ENCODE results near the gene OPCML.

OPCML gene

GRCh38 chr11:132655187-132655855 lies 877.0 kb downstream of the OPCML start:
- no peak for DNase-seq (ENCODE audit: low spot score)

GRCh38 chr11:132653237-132653636 lies 879.1 kb downstream of the OPCML start:
- DNase-seq (ENCODE audit: low spot score), result no peak

- DNase-seq (ENCODE audit: low spot score), result no peak
These were observed 881.2 kb downstream of the OPCML start for GRCh38 chr11:132650969-132651720.

- no peak for DNase-seq (ENCODE audit: low spot score)
These were observed 883.0 kb downstream of the OPCML start for GRCh38 chr11:132649277-132649676.

- no peak for DNase-seq (ENCODE audit: low spot score)
These were observed 883.5 kb downstream of the OPCML start for GRCh38 chr11:132648851-132649250.

GRCh38 chr11:132646890-132647289 lies 885.4 kb downstream of the OPCML start:
- no peak for DNase-seq (ENCODE audit: low spot score)

GRCh38 chr11:132644520-132645239 lies 887.6 kb downstream of the OPCML start:
- no peak for DNase-seq (ENCODE audit: low spot score)

- DNase-seq (ENCODE audit: low spot score), result no peak
These were observed 889.1 kb downstream of the OPCML start for GRCh38 chr11:132643239-132643638.

- DNase-seq (ENCODE audit: low spot score), result no peak
These were observed 891.3 kb downstream of the OPCML start for GRCh38 chr11:132640952-132641351.

- DNase-seq (ENCODE audit: low spot score), result no peak
These were observed 892.3 kb downstream of the OPCML start for GRCh38 chr11:132639986-132640385.

GRCh38 chr11:132639403-132639802 lies 892.9 kb downstream of the OPCML start:
- DNase-seq (ENCODE audit: low spot score), result no peak

- no peak for DNase-seq (ENCODE audit: low spot score)
These were observed 893.9 kb downstream of the OPCML start for GRCh38 chr11:132638423-132638822.

- DNase-seq (ENCODE audit: low spot score), result no peak
These were observed 895.8 kb downstream of the OPCML start for GRCh38 chr11:132636523-132636922.

GRCh38 chr11:132632641-132633124 lies 899.6 kb downstream of the OPCML start:
- DNase-seq (ENCODE audit: low spot score), result no peak

GRCh38 chr11:132631989-132632388 lies 900.3 kb downstream of the OPCML start:
- DNase-seq (ENCODE audit: low spot score), result no peak

GRCh38 chr11:132627981-132628380 lies 904.3 kb downstream of the OPCML start:
- no peak for DNase-seq (ENCODE audit: low spot score)

GRCh38 chr11:132626446-132626845 lies 905.9 kb downstream of the OPCML start:
- no peak for DNase-seq (ENCODE audit: low spot score)

GRCh38 chr11:132623511-132623910 lies 908.8 kb downstream of the OPCML start:
- DNase-seq (ENCODE audit: low spot score), result no peak

GRCh38 chr11:132621976-132622580 lies 910.2 kb downstream of the OPCML start:
- no peak for DNase-seq (ENCODE audit: low spot score)

- DNase-seq (ENCODE audit: low spot score), result no peak
These were observed 911.9 kb downstream of the OPCML start for GRCh38 chr11:132620423-132620822.

- DNase-seq (ENCODE audit: low spot score), result no peak
These were observed 921.5 kb downstream of the OPCML start for GRCh38 chr11:132610791-132611190.

GRCh38 chr11:132610216-132610615 lies 922.1 kb downstream of the OPCML start:
- no peak for DNase-seq (ENCODE audit: low spot score)

Data from globus pallidus (tissue), 1 donor.